OCI-LY3 (cell line): ENCODE measurements around the gene CHMP6.

Experiments used
- CTCF ChIP-seq: fragments of 200-600, 300-600 bp; sonication (generic); IDR thresholded peaks from 2 replicates; pipeline ENCODE4 v1.5.1; 2014; ENCODE audit warnings: antibody characterized with exemption, low read length, low read depth
- EZH2phosphoT487 ChIP-seq: fragments of 200-600 bp; shearing (Covaris generic); IDR thresholded peaks from 2 replicates; pipeline ENCODE4 v1.6.1; 2018; ENCODE audit warnings: antibody characterized with exemption, mixed run types, low read depth

GRCh38 chr17:81015136-81015535 lies 23.5 kb downstream of the CHMP6 start:
- TF ChIP-seq CTCF (no peak), EZH2phosphoT487 (no peak)
